Heart right ventricle (tissue), 12 donors: ENCODE measurements around the gene MINK1. TPM values are rescaled to one million over a fixed set of nuclear protein-coding genes. Genes with fewer than 3 reads are reported as not detected.

Source experiments
- polyA plus RNA-seq, 2 donors: library from polyadenylated mRNA; stranded (reverse); fragments of 200-250 nt; gene quantifications; one replicate each; pipeline ENCODE4 v1.2.3, GENCODE V29; 2013
- total RNA-seq, 10 donors: library from RNA; stranded (reverse); fragmentation: NEBNext Ultra II Directional in 3 of 10; extraction: Animal tissue kit (Norgen Biotek cat#: 25700) in 3 of 10; gene quantifications; one replicate each; pipeline versions ENCODE4 v1.2.1 to v1.2.4, GENCODE V29; 2021 to 2023
- donor health status: ischemic (EF 13 %, LVEDD 7.1; RV severe dilation, severe dysfunction).
- donor health status: healthy with polysubstance abuse.
- donor health status: DM: no; HTN: yes; CAD: no.
- donor health status: DM: no; HTN: no; CAD: no.
- donor health status: ischemic (EF 25% LVEDD 6.9; RV normal size, moderate dysfunction).
- donor health status: ischemic (EF 25% LVEDD 5.7; RV mildly dilated, moderate dysfunction).
- donor health status: healthy.
- donor health status: nonischemic (EF 11% LVEDD 7.7; RV severe dilation, severe dysfunction).
- donor health status: DM: yes; HTN: yes; CAD: no.
- donor health status: PGD.
- donor health status: ischemic (EF 29% LVEDD 5.4; RV normal size, mild dysfunction).
- donor health status: nonischemic (EF 23%, LVEDD 6.1; RV moderate dilation, normal function).

The MINK1 gene
- total and polyA plus RNA-seq, 12 donors: 17.3 to 54.1 (median 33.5) TPM

Other genes starting within 250 kb of the MINK1 start
- gene SMTNL2, start 248.8 kb upstream of the MINK1 start, total RNA-seq: 10 to 100 TPM in 9 of 10 donors, 1 to 10 TPM in 1; 7.8 to 84.1 (median 23.4) TPM
- gene SMTNL2, start 248.8 kb upstream of the MINK1 start, polyA plus RNA-seq: 10 to 100 TPM in 1 of 2 donors, 1 to 10 TPM in 1; 2.7 to 11.8 TPM
- 1 to 10 TPM in 1 of 10 donors, under 1 TPM in 6, not detected in 3; 0.11 to 1.3 (median 0.16) TPM for gene ALOX15, start 191.7 kb upstream of the MINK1 start, total RNA-seq
- not detected for gene ALOX15, start 191.7 kb upstream of the MINK1 start, polyA plus RNA-seq
- gene PELP1, start 129.2 kb upstream of the MINK1 start, total RNA-seq: 10 to 100 TPM; 28.6 to 41.9 (median 35.2) TPM
- gene PELP1, start 129.2 kb upstream of the MINK1 start, polyA plus RNA-seq: 10 to 100 TPM; 14.4 to 29.3 TPM
- 10 to 100 TPM; 10.8 to 53.5 (median 17.2) TPM for gene ARRB2, start 122.7 kb upstream of the MINK1 start, total RNA-seq
- gene ARRB2, start 122.7 kb upstream of the MINK1 start, polyA plus RNA-seq: 10 to 100 TPM; 13.4 to 33.4 TPM
- 10 to 100 TPM; 11.9 to 21.7 (median 17.5) TPM for gene MED11, start 101.9 kb upstream of the MINK1 start, total RNA-seq
- gene MED11, start 101.9 kb upstream of the MINK1 start, polyA plus RNA-seq: 10 to 100 TPM; 23.9 to 57.1 TPM
- gene ZMYND15, start 93.5 kb upstream of the MINK1 start, total RNA-seq: 1 to 10 TPM in 1 of 10 donors, under 1 TPM in 8, not detected in 1; 0.15 to 2.1 (median 0.38) TPM
- under 1 TPM; 0.20 to 0.22 TPM for gene ZMYND15, start 93.5 kb upstream of the MINK1 start, polyA plus RNA-seq
- gene CXCL16, start 93.4 kb upstream of the MINK1 start, total RNA-seq: 10 to 100 TPM in 1 of 10 donors, 1 to 10 TPM in 9; 2.8 to 29.6 (median 4.2) TPM
- 1 to 10 TPM; 1.5 to 3.3 TPM for gene CXCL16, start 93.4 kb upstream of the MINK1 start, polyA plus RNA-seq
- not detected for gene TM4SF5, start 61.5 kb upstream of the MINK1 start, total RNA-seq
- gene TM4SF5, start 61.5 kb upstream of the MINK1 start, polyA plus RNA-seq: not detected
- 1 to 10 TPM in 1 of 10 donors, under 1 TPM in 7, not detected in 2; 0.38 to 2.1 (median 0.59) TPM for gene VMO1, start 47.0 kb upstream of the MINK1 start, total RNA-seq
- gene VMO1, start 47.0 kb upstream of the MINK1 start, polyA plus RNA-seq: 1 to 10 TPM; 1.2 to 1.8 TPM
- under 1 TPM in 1 of 10 donors, not detected in 9; 0.25 TPM for gene GLTPD2, start 44.4 kb upstream of the MINK1 start, total RNA-seq
- gene GLTPD2, start 44.4 kb upstream of the MINK1 start, polyA plus RNA-seq: not detected
- 100 to 1,000 TPM; 160 to 221 (median 176) TPM for gene PSMB6, start 37.2 kb upstream of the MINK1 start, total RNA-seq
- 100 to 1,000 TPM; 151 to 386 TPM for gene PSMB6, start 37.2 kb upstream of the MINK1 start, polyA plus RNA-seq
- gene PLD2, start 26.2 kb upstream of the MINK1 start, total RNA-seq: 10 to 100 TPM in 6 of 10 donors, 1 to 10 TPM in 4; 6.4 to 18.6 (median 10.4) TPM
- 10 to 100 TPM in 1 of 2 donors, 1 to 10 TPM in 1; 5.6 to 20.7 TPM for gene PLD2, start 26.2 kb upstream of the MINK1 start, polyA plus RNA-seq
- under 1 TPM in 9 of 10 donors, not detected in 1; 0.28 to 0.86 (median 0.39) TPM for gene C17orf107, start 66.2 kb downstream of the MINK1 start, total RNA-seq
- under 1 TPM; 0.44 to 0.57 TPM for gene C17orf107, start 66.2 kb downstream of the MINK1 start, polyA plus RNA-seq
- 1 to 10 TPM in 3 of 10 donors, under 1 TPM in 7; 0.19 to 1.6 (median 0.53) TPM for gene CHRNE, start 69.8 kb downstream of the MINK1 start, total RNA-seq
- gene CHRNE, start 69.8 kb downstream of the MINK1 start, polyA plus RNA-seq: under 1 TPM; 0.44 to 0.71 TPM
- gene GP1BA, start 98.9 kb downstream of the MINK1 start, total RNA-seq: under 1 TPM in 5 of 10 donors, not detected in 5; 0.15 to 0.53 (median 0.39) TPM
- under 1 TPM; 0.04 to 0.15 TPM for gene GP1BA, start 98.9 kb downstream of the MINK1 start, polyA plus RNA-seq
- 100 to 1,000 TPM; 181 to 312 (median 242) TPM for gene SLC25A11, start 106.7 kb downstream of the MINK1 start, total RNA-seq
- gene SLC25A11, start 106.7 kb downstream of the MINK1 start, polyA plus RNA-seq: 100 to 1,000 TPM; 126 to 127 TPM
- 100 to 1,000 TPM in 1 of 10 donors, 10 to 100 TPM in 9; 65.0 to 104 (median 80.9) TPM for gene RNF167, start 106.9 kb downstream of the MINK1 start, total RNA-seq
- gene RNF167, start 106.9 kb downstream of the MINK1 start, polyA plus RNA-seq: 100 to 1,000 TPM; 132 to 202 TPM
- gene PFN1, start 115.2 kb downstream of the MINK1 start, total RNA-seq: 100 to 1,000 TPM; 144 to 376 (median 160) TPM
- 100 to 1,000 TPM; 170 to 830 TPM for gene PFN1, start 115.2 kb downstream of the MINK1 start, polyA plus RNA-seq
- 1,000 to 10,000 TPM in 2 of 10 donors, 100 to 1,000 TPM in 8; 609 to 1,418 (median 746) TPM for gene ENO3, start 117.8 kb downstream of the MINK1 start, total RNA-seq
- gene ENO3, start 117.8 kb downstream of the MINK1 start, polyA plus RNA-seq: 1,000 to 10,000 TPM in 1 of 2 donors, 100 to 1,000 TPM in 1; 143 to 1,668 TPM
- 100 to 1,000 TPM in 9 of 10 donors, 10 to 100 TPM in 1; 95.5 to 189 (median 135) TPM for gene SPAG7, start 134.5 kb downstream of the MINK1 start, total RNA-seq
- gene SPAG7, start 134.5 kb downstream of the MINK1 start, polyA plus RNA-seq: 100 to 1,000 TPM; 134 to 157 TPM
- 10 to 100 TPM; 26.0 to 42.0 (median 33.7) TPM for gene CAMTA2, start 154.3 kb downstream of the MINK1 start, total RNA-seq
- 10 to 100 TPM; 43.1 to 74.3 TPM for gene CAMTA2, start 154.3 kb downstream of the MINK1 start, polyA plus RNA-seq
- gene INCA1, start 164.2 kb downstream of the MINK1 start, total RNA-seq: 1 to 10 TPM; 1.8 to 2.9 (median 2.2) TPM
- gene INCA1, start 164.2 kb downstream of the MINK1 start, polyA plus RNA-seq: 1 to 10 TPM in 1 of 2 donors, under 1 TPM in 1; 0.83 to 7.8 TPM
- 100 to 1,000 TPM; 565 to 826 (median 598) TPM for gene KIF1C, start 164.6 kb downstream of the MINK1 start, total RNA-seq
- 100 to 1,000 TPM; 141 to 158 TPM for gene KIF1C, start 164.6 kb downstream of the MINK1 start, polyA plus RNA-seq
- gene SLC52A1, start 202.1 kb downstream of the MINK1 start, total RNA-seq: under 1 TPM in 3 of 10 donors, not detected in 7; 0.11 to 0.14 (median 0.12) TPM
- not detected for gene SLC52A1, start 202.1 kb downstream of the MINK1 start, polyA plus RNA-seq
- gene ZFP3, start 245.1 kb downstream of the MINK1 start, total RNA-seq: 10 to 100 TPM in 8 of 10 donors, 1 to 10 TPM in 2; 7.6 to 14.6 (median 12.2) TPM
- gene ZFP3, start 245.1 kb downstream of the MINK1 start, polyA plus RNA-seq: 1 to 10 TPM; 3.1 to 4.5 TPM